ENCODE measurements around the gene EXOSC3. TPM values are rescaled to one million over a fixed set of nuclear protein-coding genes. Genes with fewer than 3 reads are reported as not detected.
"Not testable (repeated sequence)": the region's sequence is repeated elsewhere in the genome, so short reads cannot be mapped to it uniquely, and the experiment has no call there.

Gene EXOSC3
- total RNA-seq: 30.1 TPM

- peak; percentile 91 for DNase-seq (ENCODE audit: low spot score)
Observed at GRCh38 chr9:37784616-37785483, at the start of gene EXOSC3. TSS of gene EXOSC3 (minus strand) at chr9:37785064. CDS start at chr9:37785044, 20 bp downstream.

GRCh38 chr9:37827483-37828165 is 42.8 kb upstream of the EXOSC3 start:
- no peak for DNase-seq (ENCODE audit: low spot score)

GRCh38 chr9:37825174-37825573 is 40.3 kb upstream of the EXOSC3 start:
- DNase-seq (ENCODE audit: low spot score): not testable (repeated sequence)

- no peak for DNase-seq (ENCODE audit: low spot score)
Observed at GRCh38 chr9:37820142-37820541, 35.3 kb upstream of the EXOSC3 start.

GRCh38 chr9:37818849-37819248 is 34.0 kb upstream of the EXOSC3 start:
- no peak for DNase-seq (ENCODE audit: low spot score)

GRCh38 chr9:37812773-37813379 is 28.0 kb upstream of the EXOSC3 start:
- no peak for DNase-seq (ENCODE audit: low spot score)

GRCh38 chr9:37811906-37812476 is 27.1 kb upstream of the EXOSC3 start:
- no peak for DNase-seq (ENCODE audit: low spot score)

- not testable (repeated sequence) for DNase-seq (ENCODE audit: low spot score)
Observed at GRCh38 chr9:37809676-37810075, 24.8 kb upstream of the EXOSC3 start.

GRCh38 chr9:37806271-37806670 is 21.4 kb upstream of the EXOSC3 start:
- no peak for DNase-seq (ENCODE audit: low spot score)

- DNase-seq (ENCODE audit: low spot score): no peak
Observed at GRCh38 chr9:37801959-37802711, 17.3 kb upstream of the EXOSC3 start.

GRCh38 chr9:37801287-37801850 is 16.5 kb upstream of the EXOSC3 start:
- no peak for DNase-seq (ENCODE audit: low spot score)

- DNase-seq (ENCODE audit: low spot score): peak; percentile 82
Observed at GRCh38 chr9:37800631-37801286, 15.9 kb upstream of the EXOSC3 start, which contains the start of gene DCAF10. TSS of gene DCAF10 (plus strand) at chr9:37800797. CDS start at chr9:37800867, 70 bp downstream.

GRCh38 chr9:37798677-37799076 is 13.8 kb upstream of the EXOSC3 start:
- DNase-seq (ENCODE audit: low spot score): no peak

GRCh38 chr9:37796232-37796631 is 11.4 kb upstream of the EXOSC3 start:
- DNase-seq (ENCODE audit: low spot score): no peak

- DNase-seq (ENCODE audit: low spot score): no peak
Observed at GRCh38 chr9:37792122-37792521, 7.3 kb upstream of the EXOSC3 start.

- DNase-seq (ENCODE audit: low spot score): no peak
Observed at GRCh38 chr9:37790096-37790495, 5.2 kb upstream of the EXOSC3 start.

- DNase-seq (ENCODE audit: low spot score): no peak
Observed at GRCh38 chr9:37788332-37788731, 3.5 kb upstream of the EXOSC3 start.

GRCh38 chr9:37787059-37787458 is 2.2 kb upstream of the EXOSC3 start:
- DNase-seq (ENCODE audit: low spot score): no peak

GRCh38 chr9:37784291-37784615 is 611 bp downstream of the EXOSC3 start:
- no peak for DNase-seq (ENCODE audit: low spot score)

- DNase-seq (ENCODE audit: low spot score): no peak
Observed at GRCh38 chr9:37778534-37778933, 6.3 kb downstream of the EXOSC3 start.

GRCh38 chr9:37776328-37776727 is 8.5 kb downstream of the EXOSC3 start:
- DNase-seq (ENCODE audit: low spot score): no peak
